ENCODE data around the gene CCN5.

Gene CCN5

GRCh38 chr20:44709380-44709779 lies 5.8 kb upstream of the CCN5 start:
- H3K9me3 ChIP-seq (ENCODE audit: insufficient read depth, low read length) = no peaks in the 10 kb centered on the region
- H3K27ac ChIP-seq (ENCODE audit: low read depth, low read length) = no peak overlapping the region
- H3K36me3 ChIP-seq (ENCODE audit: low read length) = no peaks in the 10 kb centered on the region
- no peak overlapping the region for H2AFZ ChIP-seq (ENCODE audit: low read depth, low read length, severe bottlenecking)
- no peaks in the 10 kb centered on the region for H3K9me2 ChIP-seq (replicated peaks; ENCODE audit: insufficient read depth, low read length)
- no peaks in the 10 kb centered on the region for H4K20me1 ChIP-seq (ENCODE audit: low read depth, low read length)
- no peaks in the 10 kb centered on the region for H3K27me3 ChIP-seq (ENCODE audit: low read length)
- no peak overlapping the region for H3K4me2 ChIP-seq (ENCODE audit: low read depth, low read length, poor library complexity, severe bottlenecking)
- H3K4me3 ChIP-seq (ENCODE audit: insufficient read depth, low read length, poor library complexity, severe bottlenecking) = no peak overlapping the region
- no peak overlapping the region for H3K9ac ChIP-seq (ENCODE audit: low read length)
- TF ChIP-seq, protein P1, sequence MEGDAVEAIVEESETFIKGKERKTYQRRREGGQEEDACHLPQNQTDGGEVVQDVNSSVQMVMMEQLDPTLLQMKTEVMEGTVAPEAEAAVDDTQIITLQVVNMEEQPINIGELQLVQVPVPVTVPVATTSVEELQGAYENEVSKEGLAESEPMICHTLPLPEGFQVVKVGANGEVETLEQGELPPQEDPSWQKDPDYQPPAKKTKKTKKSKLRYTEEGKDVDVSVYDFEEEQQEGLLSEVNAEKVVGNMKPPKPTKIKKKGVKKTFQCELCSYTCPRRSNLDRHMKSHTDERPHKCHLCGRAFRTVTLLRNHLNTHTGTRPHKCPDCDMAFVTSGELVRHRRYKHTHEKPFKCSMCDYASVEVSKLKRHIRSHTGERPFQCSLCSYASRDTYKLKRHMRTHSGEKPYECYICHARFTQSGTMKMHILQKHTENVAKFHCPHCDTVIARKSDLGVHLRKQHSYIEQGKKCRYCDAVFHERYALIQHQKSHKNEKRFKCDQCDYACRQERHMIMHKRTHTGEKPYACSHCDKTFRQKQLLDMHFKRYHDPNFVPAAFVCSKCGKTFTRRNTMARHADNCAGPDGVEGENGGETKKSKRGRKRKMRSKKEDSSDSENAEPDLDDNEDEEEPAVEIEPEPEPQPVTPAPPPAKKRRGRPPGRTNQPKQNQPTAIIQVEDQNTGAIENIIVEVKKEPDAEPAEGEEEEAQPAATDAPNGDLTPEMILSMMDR (IDR thresholded peaks at IDR 0.05; ENCODE audit: insufficient read depth, low read length, poor library complexity, severe bottlenecking) = no peak
- no peak for TF ChIP-seq EZH2phosphoT487 (conservative IDR thresholded peaks at IDR 0.05; ENCODE audit: low read length)
- no peaks in the 10 kb centered on the region for H3K79me2 ChIP-seq (ENCODE audit: insufficient read depth, low read length)
- H3F3A ChIP-seq (ENCODE audit: insufficient read depth) = no peaks in the 10 kb centered on the region

- no peaks in the 10 kb centered on the region for H3K9me3 ChIP-seq (ENCODE audit: insufficient read depth, low read length)
- no peak overlapping the region for H3K4me2 ChIP-seq (ENCODE audit: low read depth, low read length, poor library complexity, severe bottlenecking)
- no peak overlapping the region for H3K4me3 ChIP-seq (ENCODE audit: insufficient read depth, low read length, poor library complexity, severe bottlenecking)
- H2AFZ ChIP-seq (ENCODE audit: low read depth, low read length, severe bottlenecking) = no peak overlapping the region
- H3K27ac ChIP-seq (ENCODE audit: low read depth, low read length) = no peak overlapping the region
- H3F3A ChIP-seq (ENCODE audit: insufficient read depth) = no peaks in the 10 kb centered on the region
- H3K9me2 ChIP-seq (replicated peaks; ENCODE audit: insufficient read depth, low read length) = no peaks in the 10 kb centered on the region
- no peaks in the 10 kb centered on the region for H3K27me3 ChIP-seq (ENCODE audit: low read length)
- no peaks in the 10 kb centered on the region for H3K36me3 ChIP-seq (ENCODE audit: low read length)
- no peaks in the 10 kb centered on the region for H4K20me1 ChIP-seq (ENCODE audit: low read depth, low read length)
- TF ChIP-seq, protein P1 (IDR thresholded peaks at IDR 0.05; ENCODE audit: insufficient read depth, low read length, poor library complexity, severe bottlenecking) = no peak
- TF ChIP-seq EZH2phosphoT487 (conservative IDR thresholded peaks at IDR 0.05; ENCODE audit: low read length) = no peak
- no peaks in the 10 kb centered on the region for H3K79me2 ChIP-seq (ENCODE audit: insufficient read depth, low read length)
- H3K9ac ChIP-seq (ENCODE audit: low read length) = no peak overlapping the region
Measured at GRCh38 chr20:44709797-44710196, 5.4 kb upstream of the CCN5 start.

DNA sequence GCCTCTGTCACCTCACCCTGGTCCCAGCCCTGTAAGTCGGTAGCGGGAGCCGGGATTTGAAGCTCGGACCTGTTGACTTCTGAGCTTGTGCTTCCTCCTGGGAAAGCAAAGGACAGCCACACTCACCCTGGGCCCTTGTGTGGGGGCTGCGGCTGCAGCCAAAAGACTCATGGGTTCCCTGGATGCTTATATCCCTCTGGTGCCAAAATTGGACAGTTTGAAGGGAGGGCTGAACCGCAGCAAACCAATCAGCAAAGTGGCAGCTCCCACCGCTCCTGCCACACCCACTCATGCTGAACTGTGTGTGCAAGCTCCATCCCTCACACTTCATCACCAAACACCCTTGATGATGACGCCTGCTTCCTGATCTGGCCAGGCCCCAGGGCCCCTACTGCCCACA lies 3.9 kb upstream of the CCN5 start:
- H3K4me3 ChIP-seq (ENCODE audit: insufficient read depth, low read length, poor library complexity, severe bottlenecking) = no peak overlapping the region
- no peaks in the 10 kb centered on the region for H3K36me3 ChIP-seq (ENCODE audit: low read length)
- no peaks in the 10 kb centered on the region for H3K9me2 ChIP-seq (replicated peaks; ENCODE audit: insufficient read depth, low read length)
- no peaks in the 10 kb centered on the region for H3K27me3 ChIP-seq (ENCODE audit: low read length)
- no peaks in the 10 kb centered on the region for H3K9me3 ChIP-seq (ENCODE audit: insufficient read depth, low read length)
- no peaks in the 10 kb centered on the region for H3F3A ChIP-seq (ENCODE audit: insufficient read depth)
- H4K20me1 ChIP-seq (ENCODE audit: low read depth, low read length) = no peaks in the 10 kb centered on the region
- H3K79me2 ChIP-seq (ENCODE audit: insufficient read depth, low read length) = no peaks in the 10 kb centered on the region
- no peak overlapping the region for H3K27ac ChIP-seq (ENCODE audit: low read depth, low read length)
- no peak overlapping the region for H3K4me2 ChIP-seq (ENCODE audit: low read depth, low read length, poor library complexity, severe bottlenecking)
- H3K9ac ChIP-seq (ENCODE audit: low read length) = no peak overlapping the region
- TF ChIP-seq EZH2phosphoT487 (conservative IDR thresholded peaks at IDR 0.05; ENCODE audit: low read length) = no peak
- TF ChIP-seq, protein P1 (IDR thresholded peaks at IDR 0.05; ENCODE audit: insufficient read depth, low read length, poor library complexity, severe bottlenecking) = no peak
- no peak overlapping the region for H2AFZ ChIP-seq (ENCODE audit: low read depth, low read length, severe bottlenecking)
